DND-41 (cell line): ENCODE measurements around the gene CHRNA9.

Source experiments
- EZH2 ChIP-seq: IDR thresholded peaks from 3 replicates; pipeline ENCODE4 v1.6.1; 2012; ENCODE audit warnings: borderline replicate concordance, low read depth, mild to moderate bottlenecking, moderate library complexity, low read length, inconsistent platforms; ENCODE audit not compliant: severe bottlenecking
- TF ChIP-seq, protein P1 (sequence below): IDR thresholded peaks from 2 replicates; pipeline ENCODE4 v1.5.1; 2012; ENCODE audit warnings: borderline replicate concordance, low read length, moderate library complexity, mild to moderate bottlenecking; ENCODE audit not compliant: poor library complexity, severe bottlenecking; ENCODE audit errors: extremely low read depth

DNA sequence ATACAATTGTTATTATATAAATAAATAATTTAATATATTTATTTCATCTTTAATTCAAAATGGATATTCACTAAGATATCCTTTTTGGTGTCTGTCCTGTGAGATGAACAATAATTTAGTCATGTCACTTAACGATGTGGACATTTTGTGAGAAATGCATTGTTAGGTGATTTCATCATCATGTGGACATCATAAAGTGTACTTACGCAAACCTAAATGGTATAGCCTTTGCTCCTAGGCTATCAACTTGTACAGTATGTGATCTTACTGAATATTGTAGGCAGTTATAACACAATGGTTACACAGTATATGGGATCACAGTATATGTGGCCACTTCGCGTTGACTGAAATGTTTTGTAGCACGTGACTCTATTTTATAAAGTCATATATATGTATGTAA, 20.2 kb upstream of the CHRNA9 start:
- TF ChIP-seq, protein P1, sequence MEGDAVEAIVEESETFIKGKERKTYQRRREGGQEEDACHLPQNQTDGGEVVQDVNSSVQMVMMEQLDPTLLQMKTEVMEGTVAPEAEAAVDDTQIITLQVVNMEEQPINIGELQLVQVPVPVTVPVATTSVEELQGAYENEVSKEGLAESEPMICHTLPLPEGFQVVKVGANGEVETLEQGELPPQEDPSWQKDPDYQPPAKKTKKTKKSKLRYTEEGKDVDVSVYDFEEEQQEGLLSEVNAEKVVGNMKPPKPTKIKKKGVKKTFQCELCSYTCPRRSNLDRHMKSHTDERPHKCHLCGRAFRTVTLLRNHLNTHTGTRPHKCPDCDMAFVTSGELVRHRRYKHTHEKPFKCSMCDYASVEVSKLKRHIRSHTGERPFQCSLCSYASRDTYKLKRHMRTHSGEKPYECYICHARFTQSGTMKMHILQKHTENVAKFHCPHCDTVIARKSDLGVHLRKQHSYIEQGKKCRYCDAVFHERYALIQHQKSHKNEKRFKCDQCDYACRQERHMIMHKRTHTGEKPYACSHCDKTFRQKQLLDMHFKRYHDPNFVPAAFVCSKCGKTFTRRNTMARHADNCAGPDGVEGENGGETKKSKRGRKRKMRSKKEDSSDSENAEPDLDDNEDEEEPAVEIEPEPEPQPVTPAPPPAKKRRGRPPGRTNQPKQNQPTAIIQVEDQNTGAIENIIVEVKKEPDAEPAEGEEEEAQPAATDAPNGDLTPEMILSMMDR, result no peak
- no peak for TF ChIP-seq EZH2
